Tibial nerve (tissue), 4 donors: ENCODE measurements around the gene ARHGAP23.

Source experiments
- EP300 ChIP-seq, 2 donors: sonication (generic); formaldehyde crosslinking; IDR thresholded peaks; one replicate each; pipeline ENCODE4 v1.6.1; 2017; ENCODE audit warnings: antibody characterized with exemption in 2 of 2, mild to moderate bottlenecking in 1 of 2
- POLR2A ChIP-seq, 2 donors: fragments of 450-650 bp; IDR thresholded peaks; one replicate each; pipeline ENCODE4 v1.6.1; 2017; ENCODE audit warnings: antibody characterized with exemption in 2 of 2, mild to moderate bottlenecking in 2 of 2, moderate library complexity in 2 of 2
- TF ChIP-seq, protein P1 (sequence below), 5 experiments: fragments of 200-600 bp in 3 of 5; fragments of 450-650 bp in 2 of 5; sonication (generic) in 3 of 5; IDR thresholded peaks; one replicate each; pipeline ENCODE4 v1.5.1; 2016 to 2019; ENCODE audit warnings: antibody characterized with exemption in 5 of 5, mild to moderate bottlenecking in 3 of 5, moderate library complexity in 2 of 5

DNA sequence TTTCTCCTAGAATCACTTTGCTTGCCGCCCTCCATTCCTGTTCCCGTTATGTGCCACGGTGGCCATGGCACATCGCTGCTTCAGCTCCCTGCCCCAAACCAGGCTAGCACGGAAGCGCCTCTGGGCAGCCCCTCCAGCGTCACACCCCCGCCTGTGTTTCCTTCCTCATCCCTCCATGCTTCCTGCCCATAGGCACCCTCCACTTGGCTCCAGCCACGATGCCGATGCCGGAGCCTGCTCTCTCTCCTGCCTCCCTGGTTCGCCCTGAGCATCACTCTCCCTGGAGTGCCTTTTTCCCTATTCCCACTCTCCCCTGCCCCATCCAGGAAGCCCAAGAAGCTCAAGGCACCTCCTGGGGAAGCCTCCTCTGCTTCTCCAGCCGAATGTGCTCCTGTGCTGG is 3.2 kb upstream of the ARHGAP23 start:
- TF ChIP-seq, protein P1, sequence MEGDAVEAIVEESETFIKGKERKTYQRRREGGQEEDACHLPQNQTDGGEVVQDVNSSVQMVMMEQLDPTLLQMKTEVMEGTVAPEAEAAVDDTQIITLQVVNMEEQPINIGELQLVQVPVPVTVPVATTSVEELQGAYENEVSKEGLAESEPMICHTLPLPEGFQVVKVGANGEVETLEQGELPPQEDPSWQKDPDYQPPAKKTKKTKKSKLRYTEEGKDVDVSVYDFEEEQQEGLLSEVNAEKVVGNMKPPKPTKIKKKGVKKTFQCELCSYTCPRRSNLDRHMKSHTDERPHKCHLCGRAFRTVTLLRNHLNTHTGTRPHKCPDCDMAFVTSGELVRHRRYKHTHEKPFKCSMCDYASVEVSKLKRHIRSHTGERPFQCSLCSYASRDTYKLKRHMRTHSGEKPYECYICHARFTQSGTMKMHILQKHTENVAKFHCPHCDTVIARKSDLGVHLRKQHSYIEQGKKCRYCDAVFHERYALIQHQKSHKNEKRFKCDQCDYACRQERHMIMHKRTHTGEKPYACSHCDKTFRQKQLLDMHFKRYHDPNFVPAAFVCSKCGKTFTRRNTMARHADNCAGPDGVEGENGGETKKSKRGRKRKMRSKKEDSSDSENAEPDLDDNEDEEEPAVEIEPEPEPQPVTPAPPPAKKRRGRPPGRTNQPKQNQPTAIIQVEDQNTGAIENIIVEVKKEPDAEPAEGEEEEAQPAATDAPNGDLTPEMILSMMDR (IDR thresholded peaks at IDR 0.05): no peak
- TF ChIP-seq EP300 (IDR thresholded peaks at IDR 0.05) (no peak), POLR2A (IDR thresholded peaks at IDR 0.05) (no peak)
